PFSK-1 (cell line): ENCODE results near the gene ITPR3.

Experiments used
- POLR2AphosphoS5 ChIP-seq: IDR thresholded peaks from 2 replicates; pipeline ENCODE4 v1.6.1; 2012; ENCODE audit warnings: low read depth, mild to moderate bottlenecking, control low read depth, low read length, moderate library complexity
- TAF1 ChIP-seq: IDR thresholded peaks from 2 replicates; pipeline ENCODE4 v1.6.1; 2012; ENCODE audit warnings: low read length, control low read depth, borderline replicate concordance; ENCODE audit not compliant: insufficient read depth

GRCh38 chr6:33685411-33686224, 64.5 kb downstream of the ITPR3 start:
- TF ChIP-seq POLR2AphosphoS5 (no peak), TAF1 (no peak)
